PFSK-1 (cell line): ENCODE results near the gene NEURL1B.

Source experiments
- FOXP2 ChIP-seq: optimal IDR thresholded peaks from 2 replicates; pipeline ENCODE3; 2011; ENCODE audit warnings: borderline replicate concordance, control low read depth, inconsistent platforms; ENCODE audit not compliant: insufficient read depth; ENCODE audit errors: extremely low read length, extremely low read depth
- POLR2AphosphoS5 ChIP-seq: IDR thresholded peaks from 2 replicates; pipeline ENCODE4 v1.6.1; 2012; ENCODE audit warnings: low read depth, mild to moderate bottlenecking, control low read depth, low read length, moderate library complexity
- REST ChIP-seq, 2 experiments: IDR thresholded peaks; 2 replicates each; pipeline versions ENCODE4 v1.6.1 to v1.8.0; 2011 to 2012; ENCODE audit warnings: low read depth in 2 of 2, low read length in 2 of 2, control low read depth in 1 of 2, inconsistent platforms in 1 of 2, mild to moderate bottlenecking in 1 of 2, moderate library complexity in 1 of 2; ENCODE audit not compliant: insufficient read depth in 1 of 2
- SIN3A ChIP-seq: IDR thresholded peaks from 2 replicates; pipeline ENCODE4 v1.6.1; 2012; ENCODE audit warnings: mild to moderate bottlenecking, low read length, moderate library complexity, borderline replicate concordance; ENCODE audit not compliant: insufficient read depth
- TAF1 ChIP-seq: IDR thresholded peaks from 2 replicates; pipeline ENCODE4 v1.6.1; 2012; ENCODE audit warnings: low read length, control low read depth, borderline replicate concordance; ENCODE audit not compliant: insufficient read depth

Gene NEURL1B

GRCh38 chr5:172706796-172707195, 65.7 kb downstream of the NEURL1B start:
- TF ChIP-seq FOXP2 (no peak), TAF1 (no peak), REST (IDR thresholded peaks at IDR 0.05; ENCODE audit: insufficient read depth in 1 of 2, low read depth in 2 of 2, low read length in 2 of 2) (no peak)

GRCh38 chr5:172707285-172708182, 66.5 kb downstream of the NEURL1B start:
- TF ChIP-seq TAF1 (no peak), FOXP2 (no peak), SIN3A (no peak), REST (IDR thresholded peaks at IDR 0.05; ENCODE audit: insufficient read depth in 1 of 2, low read depth in 2 of 2, low read length in 2 of 2) (no peak), POLR2AphosphoS5 (no peak)

GRCh38 chr5:172708183-172708505, 67.1 kb downstream of the NEURL1B start:
- TF ChIP-seq SIN3A (no peak), FOXP2 (no peak), TAF1 (no peak), POLR2AphosphoS5 (no peak), REST (IDR thresholded peaks at IDR 0.05; ENCODE audit: insufficient read depth in 1 of 2, low read depth in 2 of 2, low read length in 2 of 2) (no peak)

- TF ChIP-seq POLR2AphosphoS5, result no peak
- TF ChIP-seq TAF1, result no peak
- TF ChIP-seq SIN3A, result no peak
- TF ChIP-seq FOXP2, result no peak
- no peak for TF ChIP-seq REST (IDR thresholded peaks at IDR 0.05; ENCODE audit: insufficient read depth in 1 of 2, low read depth in 2 of 2, low read length in 2 of 2)
These were observed 69.6 kb downstream of the NEURL1B start for GRCh38 chr5:172710676-172711075.
